HG03196 (cell line): ENCODE measurements around the gene RRM2.

Experiments
- ATAC-seq: cut with Tn5 transposase; IDR thresholded peaks from one replicate; pipeline ENCODE4 v1.9.1; 2021; ENCODE audit not compliant: unreplicated experiment

RRM2 gene

GRCh38 chr2:10122500-10123280, at the start of gene RRM2:
Gene RRM2 (plus strand): TSS chr2:10122739. CDS start chr2:10122799, 60 bp downstream.
- ATAC-seq: peak; percentile 60

- no peak for ATAC-seq
Observed at GRCh38 chr2:10073706-10074105, 48.8 kb upstream of the RRM2 start.

GRCh38 chr2:10075101-10075500, 47.4 kb upstream of the RRM2 start:
- no peak for ATAC-seq

GRCh38 chr2:10075571-10076209, 46.8 kb upstream of the RRM2 start:
- ATAC-seq: no peak

GRCh38 chr2:10076511-10076910, 46.0 kb upstream of the RRM2 start:
- no peak for ATAC-seq

GRCh38 chr2:10076988-10077527, 45.5 kb upstream of the RRM2 start:
- no peak for ATAC-seq

GRCh38 chr2:10078001-10078400, 44.5 kb upstream of the RRM2 start:
- no peak for ATAC-seq

- no peak for ATAC-seq
Observed at GRCh38 chr2:10078704-10079265, 43.8 kb upstream of the RRM2 start.

GRCh38 chr2:10079266-10079869, 43.2 kb upstream of the RRM2 start:
- peak; percentile 21 for ATAC-seq

- peak; percentile 38 for ATAC-seq
Observed at GRCh38 chr2:10079870-10080535, 42.5 kb upstream of the RRM2 start, which contains the start of gene CYS1. Gene CYS1 (minus strand): TSS chr2:10080411. CDS start chr2:10080223, 188 bp downstream.

GRCh38 chr2:10080536-10081304, 41.8 kb upstream of the RRM2 start:
- peak; percentile 14 for ATAC-seq

GRCh38 chr2:10083046-10083445, 39.5 kb upstream of the RRM2 start:
- no peak for ATAC-seq

GRCh38 chr2:10083692-10084211, 38.8 kb upstream of the RRM2 start:
- peak; percentile 30 for ATAC-seq

- peak; percentile 2 for ATAC-seq
Observed at GRCh38 chr2:10084223-10084865, 38.2 kb upstream of the RRM2 start.

- ATAC-seq: no peak
Observed at GRCh38 chr2:10085043-10085667, 37.4 kb upstream of the RRM2 start.

- no peak for ATAC-seq
Observed at GRCh38 chr2:10085668-10086059, 36.9 kb upstream of the RRM2 start.

- ATAC-seq: no peak
Observed at GRCh38 chr2:10086950-10087349, 35.6 kb upstream of the RRM2 start.

- no peak for ATAC-seq
Observed at GRCh38 chr2:10087360-10087759, 35.2 kb upstream of the RRM2 start.
